ENCODE measurements around the gene GLS2.

GLS2 gene

DNA sequence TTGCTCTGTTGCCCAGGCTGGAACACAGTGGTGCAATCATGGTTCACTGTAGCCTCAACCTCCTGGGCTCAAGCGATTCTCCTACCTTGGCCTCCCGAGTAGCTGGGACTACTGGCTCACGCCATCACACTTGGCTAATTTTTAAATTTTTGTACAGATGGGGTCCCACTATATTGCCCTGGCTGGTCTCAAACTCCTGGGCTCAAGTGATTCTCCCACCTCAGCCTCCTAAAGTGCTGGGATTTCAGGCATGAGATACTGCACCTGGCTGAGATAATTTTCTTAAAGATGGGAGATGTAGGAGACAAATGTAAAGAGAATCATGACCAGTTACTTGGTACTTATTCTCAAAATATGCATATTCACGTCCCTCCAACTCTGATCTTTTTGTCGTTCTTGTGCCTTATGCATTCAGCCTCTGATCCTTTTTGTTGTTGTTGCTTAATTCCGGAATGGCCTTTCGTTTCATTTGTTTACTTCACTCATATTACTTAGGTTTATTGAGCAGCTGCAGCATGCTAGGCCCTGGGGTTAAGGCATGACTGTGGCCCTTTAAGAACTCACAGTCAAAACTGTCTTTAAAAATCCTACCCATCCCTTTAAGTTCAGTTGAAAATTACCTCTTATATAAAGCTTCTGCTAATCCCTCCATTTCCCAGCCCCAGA is 42.6 kb upstream of the GLS2 start:
- no peaks in the 10 kb centered on the region; a peak in 1 of 3 replicates for H3K36me3 ChIP-seq (ENCODE audit: control insufficient read depth in 2 of 2, insufficient read depth in 1 of 2, low read length in 2 of 2)
- ChIA-PET POLR2A (interaction anchor here (1.0 to 1.1 kb wide), 2 partner anchors 9 to 16 kb away, joined by 3 to 5 read pairs; partner anchors contain the start of gene RBMS2), CTCF (interaction anchor here (0.7 to 1.3 kb wide), 3 partner anchors 8 to 106 kb away, joined by 3 to 5 read pairs (median 3); no protein-coding TSS in a partner anchor)
- H3K9me3 ChIP-seq (ENCODE audit: control insufficient read depth, insufficient read depth, low read depth, low read length): no peaks in the 10 kb centered on the region
- no peak overlapping the region for H3K4me3 ChIP-seq (ENCODE audit: low read depth, low read length)
- H3K27ac ChIP-seq (ENCODE audit: extremely low read depth, low read depth, low read length): no peak overlapping the region
- no peak for TF ChIP-seq MYNN (tag by site-specific recombination; IDR thresholded peaks at IDR 0.05; ENCODE audit: borderline replicate concordance)
- no peak for TF ChIP-seq SCRT1 (tag by site-specific recombination; IDR thresholded peaks at IDR 0.05; ENCODE audit: borderline replicate concordance)
- no peak for TF ChIP-seq ZNF610 (tag by site-specific recombination; IDR thresholded peaks at IDR 0.05; ENCODE audit: borderline replicate concordance)
- no peak for TF ChIP-seq OVOL3 (tag by site-specific recombination; IDR thresholded peaks at IDR 0.05)
- TF ChIP-seq, protein P1, sequence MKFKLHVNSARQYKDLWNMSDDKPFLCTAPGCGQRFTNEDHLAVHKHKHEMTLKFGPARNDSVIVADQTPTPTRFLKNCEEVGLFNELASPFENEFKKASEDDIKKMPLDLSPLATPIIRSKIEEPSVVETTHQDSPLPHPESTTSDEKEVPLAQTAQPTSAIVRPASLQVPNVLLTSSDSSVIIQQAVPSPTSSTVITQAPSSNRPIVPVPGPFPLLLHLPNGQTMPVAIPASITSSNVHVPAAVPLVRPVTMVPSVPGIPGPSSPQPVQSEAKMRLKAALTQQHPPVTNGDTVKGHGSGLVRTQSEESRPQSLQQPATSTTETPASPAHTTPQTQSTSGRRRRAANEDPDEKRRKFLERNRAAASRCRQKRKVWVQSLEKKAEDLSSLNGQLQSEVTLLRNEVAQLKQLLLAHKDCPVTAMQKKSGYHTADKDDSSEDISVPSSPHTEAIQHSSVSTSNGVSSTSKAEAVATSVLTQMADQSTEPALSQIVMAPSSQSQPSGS (tag by site-specific recombination; IDR thresholded peaks at IDR 0.05; ENCODE audit: low read depth): no peak
- TF ChIP-seq ZNF624 (tag by site-specific recombination; IDR thresholded peaks at IDR 0.05): no peak
- TF ChIP-seq ZNF530 (tag by site-specific recombination; IDR thresholded peaks at IDR 0.05; ENCODE audit: low read depth): no peak
- peak; percentile 84 for TF ChIP-seq ZNF121 (tag by site-specific recombination; IDR thresholded peaks at IDR 0.05)
- TF ChIP-seq ZNF140 (tag by site-specific recombination; IDR thresholded peaks at IDR 0.05): no peak
- TF ChIP-seq ZNF664 (tag by site-specific recombination; IDR thresholded peaks at IDR 0.05): peak; percentile 44; the same call in 1 of the 2 replicates
- H3K4me1 ChIP-seq (ENCODE audit: control insufficient read depth, insufficient read depth, low read length): peaks cover 5% of the 10 kb centered on the region; the same call in 1 of the 2 replicates

DNA sequence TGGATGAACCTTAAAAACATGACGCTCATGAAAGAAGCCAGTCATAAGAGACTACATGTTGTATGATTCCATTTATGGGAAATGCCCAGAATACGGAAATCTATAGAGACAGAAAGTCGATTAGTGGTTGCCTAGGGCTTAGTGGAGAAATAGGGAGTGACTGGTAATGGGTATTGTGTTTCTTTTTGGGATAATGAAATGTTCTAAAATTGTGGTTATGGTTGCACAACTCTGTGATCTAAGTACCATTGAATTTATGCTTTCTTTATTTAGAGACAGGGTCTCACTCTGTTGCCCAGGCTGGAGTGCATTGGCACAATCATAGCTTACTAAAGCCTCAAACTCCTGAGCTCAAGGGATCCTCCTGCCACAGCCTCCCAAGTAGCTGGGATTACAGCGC is 41.7 kb upstream of the GLS2 start:
- ChIA-PET POLR2A (interaction anchor here (1.0 kb wide), 1 partner anchor 15 kb away, joined by 5 read pairs; no protein-coding TSS in a partner anchor), CTCF (interaction anchor here (1.3 kb wide), 1 partner anchor 16 kb away, joined by 3 read pairs; no protein-coding TSS in a partner anchor)
- Histone ChIP-seq H3K4me3 (ENCODE audit: low read depth, low read length) (no peak overlapping the region), H3K27ac (ENCODE audit: extremely low read depth, low read depth, low read length) (no peak overlapping the region), H3K9me3 (ENCODE audit: control insufficient read depth, insufficient read depth, low read depth, low read length) (no peaks in the 10 kb centered on the region), H3K4me1 (ENCODE audit: control insufficient read depth, insufficient read depth, low read length) (peaks cover 5% of the 10 kb centered on the region; the same call in 1 of the 2 replicates), H3K36me3 (ENCODE audit: control insufficient read depth in 2 of 2, insufficient read depth in 1 of 2, low read length in 2 of 2) (no peaks in the 10 kb centered on the region; a peak in 1 of 3 replicates)
- peak; percentile 51; the same call in 1 of the 2 replicates for TF ChIP-seq ZNF121 (tag by site-specific recombination; IDR thresholded peaks at IDR 0.05)
- peak; percentile 81 for TF ChIP-seq WT1 (tag by site-specific recombination; IDR thresholded peaks at IDR 0.05)
- TF ChIP-seq, protein P2, sequence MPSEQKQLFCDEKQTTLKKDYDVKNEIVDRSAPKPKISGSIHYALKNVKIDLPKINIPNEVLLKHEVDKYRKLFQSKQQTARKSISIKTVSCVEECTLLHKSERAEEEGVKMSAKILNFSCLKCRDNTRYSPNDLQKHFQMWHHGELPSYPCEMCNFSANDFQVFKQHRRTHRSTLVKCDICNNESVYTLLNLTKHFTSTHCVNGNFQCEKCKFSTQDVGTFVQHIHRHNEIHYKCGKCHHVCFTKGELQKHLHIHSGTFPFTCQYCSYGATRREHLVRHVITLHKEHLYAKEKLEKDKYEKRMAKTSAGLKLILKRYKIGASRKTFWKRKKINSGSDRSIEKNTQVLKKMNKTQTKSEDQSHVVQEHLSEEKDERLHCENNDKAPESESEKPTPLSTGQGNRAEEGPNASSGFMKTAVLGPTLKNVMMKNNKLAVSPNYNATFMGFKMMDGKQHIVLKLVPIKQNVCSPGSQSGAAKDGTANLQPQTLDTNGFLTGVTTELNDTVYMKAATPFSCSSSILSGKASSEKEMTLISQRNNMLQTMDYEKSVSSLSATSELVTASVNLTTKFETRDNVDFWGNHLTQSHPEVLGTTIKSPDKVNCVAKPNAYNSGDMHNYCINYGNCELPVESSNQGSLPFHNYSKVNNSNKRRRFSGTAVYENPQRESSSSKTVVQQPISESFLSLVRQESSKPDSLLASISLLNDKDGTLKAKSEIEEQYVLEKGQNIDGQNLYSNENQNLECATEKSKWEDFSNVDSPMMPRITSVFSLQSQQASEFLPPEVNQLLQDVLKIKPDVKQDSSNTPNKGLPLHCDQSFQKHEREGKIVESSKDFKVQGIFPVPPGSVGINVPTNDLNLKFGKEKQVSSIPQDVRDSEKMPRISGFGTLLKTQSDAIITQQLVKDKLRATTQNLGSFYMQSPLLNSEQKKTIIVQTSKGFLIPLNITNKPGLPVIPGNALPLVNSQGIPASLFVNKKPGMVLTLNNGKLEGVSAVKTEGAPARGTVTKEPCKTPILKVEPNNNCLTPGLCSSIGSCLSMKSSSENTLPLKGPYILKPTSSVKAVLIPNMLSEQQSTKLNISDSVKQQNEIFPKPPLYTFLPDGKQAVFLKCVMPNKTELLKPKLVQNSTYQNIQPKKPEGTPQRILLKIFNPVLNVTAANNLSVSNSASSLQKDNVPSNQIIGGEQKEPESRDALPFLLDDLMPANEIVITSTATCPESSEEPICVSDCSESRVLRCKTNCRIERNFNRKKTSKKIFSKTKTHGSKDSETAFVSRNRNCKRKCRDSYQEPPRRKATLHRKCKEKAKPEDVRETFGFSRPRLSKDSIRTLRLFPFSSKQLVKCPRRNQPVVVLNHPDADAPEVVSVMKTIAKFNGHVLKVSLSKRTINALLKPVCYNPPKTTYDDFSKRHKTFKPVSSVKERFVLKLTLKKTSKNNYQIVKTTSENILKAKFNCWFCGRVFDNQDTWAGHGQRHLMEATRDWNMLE (tag by site-specific recombination; conservative IDR thresholded peaks at IDR 0.05; ENCODE audit: low read depth): no peak

DNA sequence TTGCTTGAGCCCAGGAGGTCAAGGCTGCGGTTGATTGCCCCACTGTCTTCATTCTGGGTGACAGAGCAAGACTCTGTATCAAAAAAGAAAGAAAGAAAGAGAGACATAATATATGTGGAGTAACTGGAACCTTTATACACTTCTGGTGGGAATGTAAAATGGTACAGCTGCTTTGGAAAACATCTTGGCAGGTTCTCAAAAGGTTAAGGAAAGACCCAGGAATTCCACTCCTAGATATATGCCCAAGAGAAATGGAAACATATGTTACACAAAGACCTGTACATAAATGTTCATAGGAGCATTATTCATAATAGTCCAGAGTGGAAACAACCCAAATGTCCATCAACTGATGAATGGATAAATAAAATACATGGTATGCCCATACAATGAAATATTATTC is 40.9 kb upstream of the GLS2 start:
- no peaks in the 10 kb centered on the region for H3K9me3 ChIP-seq (ENCODE audit: control insufficient read depth, insufficient read depth, low read depth, low read length)
- ChIA-PET POLR2A (no interaction called here), CTCF (interaction anchor here (1.3 kb wide), 1 partner anchor 15 kb away, joined by 3 read pairs; no protein-coding TSS in a partner anchor)
- no peak overlapping the region for H3K4me3 ChIP-seq (ENCODE audit: low read depth, low read length)
- TF ChIP-seq ZNF10 (tag by site-specific recombination; IDR thresholded peaks at IDR 0.05) (peak; percentile 61; the same call in 1 of the 2 replicates), KLF1 (tag by site-specific recombination; IDR thresholded peaks at IDR 0.05) (no peak)
- TF ChIP-seq, protein P3, sequence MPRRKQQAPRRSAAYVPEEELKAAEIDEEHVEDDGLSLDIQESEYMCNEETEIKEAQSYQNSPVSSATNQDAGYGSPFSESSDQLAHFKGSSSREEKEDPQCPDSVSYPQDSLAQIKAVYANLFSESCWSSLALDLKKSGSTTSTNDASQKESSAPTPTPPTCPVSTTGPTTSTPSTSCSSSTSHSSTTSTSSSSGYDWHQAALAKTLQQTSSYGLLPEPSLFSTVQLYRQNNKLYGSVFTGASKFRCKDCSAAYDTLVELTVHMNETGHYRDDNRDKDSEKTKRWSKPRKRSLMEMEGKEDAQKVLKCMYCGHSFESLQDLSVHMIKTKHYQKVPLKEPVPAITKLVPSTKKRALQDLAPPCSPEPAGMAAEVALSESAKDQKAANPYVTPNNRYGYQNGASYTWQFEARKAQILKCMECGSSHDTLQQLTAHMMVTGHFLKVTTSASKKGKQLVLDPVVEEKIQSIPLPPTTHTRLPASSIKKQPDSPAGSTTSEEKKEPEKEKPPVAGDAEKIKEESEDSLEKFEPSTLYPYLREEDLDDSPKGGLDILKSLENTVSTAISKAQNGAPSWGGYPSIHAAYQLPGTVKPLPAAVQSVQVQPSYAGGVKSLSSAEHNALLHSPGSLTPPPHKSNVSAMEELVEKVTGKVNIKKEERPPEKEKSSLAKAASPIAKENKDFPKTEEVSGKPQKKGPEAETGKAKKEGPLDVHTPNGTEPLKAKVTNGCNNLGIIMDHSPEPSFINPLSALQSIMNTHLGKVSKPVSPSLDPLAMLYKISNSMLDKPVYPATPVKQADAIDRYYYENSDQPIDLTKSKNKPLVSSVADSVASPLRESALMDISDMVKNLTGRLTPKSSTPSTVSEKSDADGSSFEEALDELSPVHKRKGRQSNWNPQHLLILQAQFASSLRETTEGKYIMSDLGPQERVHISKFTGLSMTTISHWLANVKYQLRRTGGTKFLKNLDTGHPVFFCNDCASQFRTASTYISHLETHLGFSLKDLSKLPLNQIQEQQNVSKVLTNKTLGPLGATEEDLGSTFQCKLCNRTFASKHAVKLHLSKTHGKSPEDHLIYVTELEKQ (tag by site-specific recombination; IDR thresholded peaks at IDR 0.05; ENCODE audit: borderline replicate concordance): no peak
- no peak overlapping the region for H3K27ac ChIP-seq (ENCODE audit: extremely low read depth, low read depth, low read length)
- H3K36me3 ChIP-seq (ENCODE audit: control insufficient read depth in 2 of 2, insufficient read depth in 1 of 2, low read length in 2 of 2): no peaks in the 10 kb centered on the region; a peak in 1 of 3 replicates
- H3K4me1 ChIP-seq (ENCODE audit: control insufficient read depth, insufficient read depth, low read length): peaks cover 5% of the 10 kb centered on the region; the same call in 1 of the 2 replicates
